Measurements from ENCODE around the gene RAI1. TPM values are rescaled to one million over a fixed set of nuclear protein-coding genes. Genes with fewer than 3 reads are reported as not detected.

Gene RAI1
- total and polyA plus RNA-seq, 2 of the 13 experiments (the other 11 are each of a cell fraction or from before 2014, with no cell fraction given), result 3.4 to 5.2 TPM

GRCh38 chr17:17663160-17664063 lies 17.8 kb upstream of the RAI1 start (continued):
- TF ChIP-seq ZNF468 (CRISPR knock-in tag; IDR thresholded peaks at IDR 0.05), result 0 out of 2 replicates have a peak, but pooled peaks have one; percentile 23
- peak; percentile 74; the same call in 1 of the 2 replicates for TF ChIP-seq CREB1 (IDR thresholded peaks at IDR 0.05)
- TF ChIP-seq CREB1 (CRISPR knock-in tag; IDR thresholded peaks at IDR 0.05), result no peak
- TF ChIP-seq HOXA3 (CRISPR knock-in tag; IDR thresholded peaks at IDR 0.05), result 0 out of 2 replicates have a peak, but pooled peaks have one; percentile 11
- TF ChIP-seq, protein P1, sequence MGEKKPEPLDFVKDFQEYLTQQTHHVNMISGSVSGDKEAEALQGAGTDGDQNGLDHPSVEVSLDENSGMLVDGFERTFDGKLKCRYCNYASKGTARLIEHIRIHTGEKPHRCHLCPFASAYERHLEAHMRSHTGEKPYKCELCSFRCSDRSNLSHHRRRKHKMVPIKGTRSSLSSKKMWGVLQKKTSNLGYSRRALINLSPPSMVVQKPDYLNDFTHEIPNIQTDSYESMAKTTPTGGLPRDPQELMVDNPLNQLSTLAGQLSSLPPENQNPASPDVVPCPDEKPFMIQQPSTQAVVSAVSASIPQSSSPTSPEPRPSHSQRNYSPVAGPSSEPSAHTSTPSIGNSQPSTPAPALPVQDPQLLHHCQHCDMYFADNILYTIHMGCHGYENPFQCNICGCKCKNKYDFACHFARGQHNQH (CRISPR knock-in tag; IDR thresholded peaks at IDR 0.05), result no peak
- no peak for TF ChIP-seq ZNF678 (CRISPR knock-in tag; IDR thresholded peaks at IDR 0.05)
- TF ChIP-seq, protein P2, sequence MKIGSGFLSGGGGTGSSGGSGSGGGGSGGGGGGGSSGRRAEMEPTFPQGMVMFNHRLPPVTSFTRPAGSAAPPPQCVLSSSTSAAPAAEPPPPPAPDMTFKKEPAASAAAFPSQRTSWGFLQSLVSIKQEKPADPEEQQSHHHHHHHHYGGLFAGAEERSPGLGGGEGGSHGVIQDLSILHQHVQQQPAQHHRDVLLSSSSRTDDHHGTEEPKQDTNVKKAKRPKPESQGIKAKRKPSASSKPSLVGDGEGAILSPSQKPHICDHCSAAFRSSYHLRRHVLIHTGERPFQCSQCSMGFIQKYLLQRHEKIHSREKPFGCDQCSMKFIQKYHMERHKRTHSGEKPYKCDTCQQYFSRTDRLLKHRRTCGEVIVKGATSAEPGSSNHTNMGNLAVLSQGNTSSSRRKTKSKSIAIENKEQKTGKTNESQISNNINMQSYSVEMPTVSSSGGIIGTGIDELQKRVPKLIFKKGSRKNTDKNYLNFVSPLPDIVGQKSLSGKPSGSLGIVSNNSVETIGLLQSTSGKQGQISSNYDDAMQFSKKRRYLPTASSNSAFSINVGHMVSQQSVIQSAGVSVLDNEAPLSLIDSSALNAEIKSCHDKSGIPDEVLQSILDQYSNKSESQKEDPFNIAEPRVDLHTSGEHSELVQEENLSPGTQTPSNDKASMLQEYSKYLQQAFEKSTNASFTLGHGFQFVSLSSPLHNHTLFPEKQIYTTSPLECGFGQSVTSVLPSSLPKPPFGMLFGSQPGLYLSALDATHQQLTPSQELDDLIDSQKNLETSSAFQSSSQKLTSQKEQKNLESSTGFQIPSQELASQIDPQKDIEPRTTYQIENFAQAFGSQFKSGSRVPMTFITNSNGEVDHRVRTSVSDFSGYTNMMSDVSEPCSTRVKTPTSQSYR (CRISPR knock-in tag; IDR thresholded peaks at IDR 0.05; ENCODE audit: borderline replicate concordance), result peak; percentile 94
- TF ChIP-seq HNF1B (CRISPR knock-in tag; IDR thresholded peaks at IDR 0.05), result 0 out of 2 replicates have a peak, but pooled peaks have one; percentile 39
- TF ChIP-seq, protein P3, sequence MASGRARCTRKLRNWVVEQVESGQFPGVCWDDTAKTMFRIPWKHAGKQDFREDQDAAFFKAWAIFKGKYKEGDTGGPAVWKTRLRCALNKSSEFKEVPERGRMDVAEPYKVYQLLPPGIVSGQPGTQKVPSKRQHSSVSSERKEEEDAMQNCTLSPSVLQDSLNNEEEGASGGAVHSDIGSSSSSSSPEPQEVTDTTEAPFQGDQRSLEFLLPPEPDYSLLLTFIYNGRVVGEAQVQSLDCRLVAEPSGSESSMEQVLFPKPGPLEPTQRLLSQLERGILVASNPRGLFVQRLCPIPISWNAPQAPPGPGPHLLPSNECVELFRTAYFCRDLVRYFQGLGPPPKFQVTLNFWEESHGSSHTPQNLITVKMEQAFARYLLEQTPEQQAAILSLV (CRISPR knock-in tag; IDR thresholded peaks at IDR 0.05; ENCODE audit: borderline replicate concordance), result peak; percentile 35; the same call in 1 of the 2 replicates
- peak; percentile 61; the same call in 1 of the 2 replicates for TF ChIP-seq TBX3 (IDR thresholded peaks at IDR 0.05; ENCODE audit: borderline replicate concordance)
- no peak for TF ChIP-seq CENPX (CRISPR knock-in tag; IDR thresholded peaks at IDR 0.05)
- no peak for TF ChIP-seq SP1 (IDR thresholded peaks at IDR 0.05)
- peak; percentile 34; the same call in 1 of the 2 replicates for TF ChIP-seq SP1 (CRISPR knock-in tag; IDR thresholded peaks at IDR 0.05)
- TF ChIP-seq TFAP4 (IDR thresholded peaks at IDR 0.05; ENCODE audit: borderline replicate concordance, low read depth), result no peak
- peak; percentile 87 for TF ChIP-seq RFX3 (CRISPR knock-in tag; IDR thresholded peaks at IDR 0.05)

All from HepG2 (cell line).